ENCODE data around the gene KIRREL3. TPM values are rescaled to one million over a fixed set of nuclear protein-coding genes. Genes with fewer than 3 reads are reported as not detected.

The KIRREL3 gene
- total and polyA plus RNA-seq, 2 experiments from 2014 or later, result 16.1 to 35.6 TPM

GRCh38 chr11:126602993-126603392 lies 397.6 kb downstream of the KIRREL3 start:
- Histone ChIP-seq H3K9ac (no peak overlapping the region), H3K4me3 (no peak overlapping the region), H3K79me2 (ENCODE audit: insufficient read depth) (no peaks in the 10 kb centered on the region), H3K4me2 (ENCODE audit: unreplicated experiment) (no peak overlapping the region), H3K9me3 (ENCODE audit: low read depth) (no peaks in the 10 kb centered on the region), H3K36me3 (ENCODE audit: low read depth) (no peaks in the 10 kb centered on the region), H2AFZ (no peak overlapping the region), H3K27ac (no peak overlapping the region), H3F3A (ENCODE audit: insufficient read depth) (no peaks in the 10 kb centered on the region), H3K9me2 (ENCODE audit: insufficient read depth) (no peaks in the 10 kb centered on the region), H4K20me1 (ENCODE audit: insufficient read depth) (no peaks in the 10 kb centered on the region), H3K27me3 (replicated peaks; ENCODE audit: insufficient read depth) (no peaks in the 10 kb centered on the region), H3K4me1 (ENCODE audit: insufficient read depth) (0 out of 2 replicates have a peak, but pooled peaks cover 4% of the 10 kb centered on the region)
- no peak for TF ChIP-seq EZH2 (IDR thresholded peaks at IDR 0.05; ENCODE audit: insufficient read depth, poor library complexity, severe bottlenecking)
- no peak for TF ChIP-seq EZH2phosphoT487 (IDR thresholded peaks at IDR 0.05; ENCODE audit: insufficient read depth, low read depth)
- in situ Hi-C loops (cut with MboI), result loop anchor here (10.0 to 25.0 kb wide), 2 partner anchors 472 to 734 kb away; no protein-coding TSS in a partner anchor
- WGBS, 2 experiments (ENCODE audit: low coverage in 1 of 2, low lambda C conversion rate in 2 of 2, missing lambda C conversion rate in 2 of 2), result 59 to 65% methylated on average over 6 of the region's 6 CpGs
- DNase-seq, result no peak

- no peak for DNase-seq
- H3F3A ChIP-seq (ENCODE audit: insufficient read depth), result no peaks in the 10 kb centered on the region
- in situ Hi-C loops (cut with MboI), result loop anchor here (10.0 to 25.0 kb wide), 2 partner anchors 472 to 735 kb away; no protein-coding TSS in a partner anchor
- no peaks in the 10 kb centered on the region for H3K9me2 ChIP-seq (ENCODE audit: insufficient read depth)
- H3K36me3 ChIP-seq (ENCODE audit: low read depth), result no peaks in the 10 kb centered on the region
- no peak overlapping the region for H3K4me2 ChIP-seq (ENCODE audit: unreplicated experiment)
- H3K27ac ChIP-seq, result no peak overlapping the region
- H3K9me3 ChIP-seq (ENCODE audit: low read depth), result no peaks in the 10 kb centered on the region
- no peak for TF ChIP-seq EZH2phosphoT487 (IDR thresholded peaks at IDR 0.05; ENCODE audit: insufficient read depth, low read depth)
- TF ChIP-seq EZH2 (IDR thresholded peaks at IDR 0.05; ENCODE audit: insufficient read depth, poor library complexity, severe bottlenecking), result no peak
- no peaks in the 10 kb centered on the region for H3K79me2 ChIP-seq (ENCODE audit: insufficient read depth)
- H4K20me1 ChIP-seq (ENCODE audit: insufficient read depth), result no peaks in the 10 kb centered on the region
- no peak overlapping the region for H2AFZ ChIP-seq
- no peak overlapping the region for H3K4me3 ChIP-seq
- WGBS, 2 experiments (ENCODE audit: low coverage in 1 of 2, low lambda C conversion rate in 2 of 2, missing lambda C conversion rate in 2 of 2), result 90 to 91% methylated on average over 12 of the region's 12 CpGs
- H3K4me1 ChIP-seq (ENCODE audit: insufficient read depth), result 0 out of 2 replicates have a peak, but pooled peaks cover 4% of the 10 kb centered on the region
- no peak overlapping the region for H3K9ac ChIP-seq
- no peaks in the 10 kb centered on the region for H3K27me3 ChIP-seq (replicated peaks; ENCODE audit: insufficient read depth)
Observed at GRCh38 chr11:126602349-126602940, 398.1 kb downstream of the KIRREL3 start.

- in situ Hi-C loops (cut with MboI), result loop anchor here (10.0 to 25.0 kb wide), 2 partner anchors 473 to 736 kb away; no protein-coding TSS in a partner anchor
Observed at GRCh38 chr11:126601550-126602215, 398.9 kb downstream of the KIRREL3 start.

GRCh38 chr11:126601136-126601535 lies 399.4 kb downstream of the KIRREL3 start:
- Histone ChIP-seq H3K4me1 (ENCODE audit: insufficient read depth) (no peaks in the 10 kb centered on the region), H3K27ac (no peak overlapping the region), H2AFZ (no peak overlapping the region), H3K9me2 (ENCODE audit: insufficient read depth) (no peaks in the 10 kb centered on the region), H3K27me3 (replicated peaks; ENCODE audit: insufficient read depth) (no peaks in the 10 kb centered on the region), H3K36me3 (ENCODE audit: low read depth) (no peaks in the 10 kb centered on the region), H3K4me2 (ENCODE audit: unreplicated experiment) (no peak overlapping the region), H3K4me3 (no peak overlapping the region), H3K79me2 (ENCODE audit: insufficient read depth) (no peaks in the 10 kb centered on the region), H4K20me1 (ENCODE audit: insufficient read depth) (no peaks in the 10 kb centered on the region), H3K9ac (no peak overlapping the region), H3K9me3 (ENCODE audit: low read depth) (no peaks in the 10 kb centered on the region), H3F3A (ENCODE audit: insufficient read depth) (no peaks in the 10 kb centered on the region)
- no peak for TF ChIP-seq EZH2 (IDR thresholded peaks at IDR 0.05; ENCODE audit: insufficient read depth, poor library complexity, severe bottlenecking)
- TF ChIP-seq EZH2phosphoT487 (IDR thresholded peaks at IDR 0.05; ENCODE audit: insufficient read depth, low read depth), result no peak
- in situ Hi-C loops (cut with MboI), result loop anchor here (10.0 to 25.0 kb wide), 2 partner anchors 474 to 736 kb away; no protein-coding TSS in a partner anchor
- WGBS, 2 experiments (ENCODE audit: low coverage in 1 of 2, low lambda C conversion rate in 2 of 2, missing lambda C conversion rate in 2 of 2), result 76 to 81% methylated on average over 5 of the region's 5 CpGs
- DNase-seq, result no peak

More at GRCh38 chr11:126601550-126602215, 398.9 kb downstream of the KIRREL3 start:
- Histone ChIP-seq H3K4me2 (ENCODE audit: unreplicated experiment) (no peak overlapping the region), H4K20me1 (ENCODE audit: insufficient read depth) (no peaks in the 10 kb centered on the region), H3K4me1 (ENCODE audit: insufficient read depth) (no peaks in the 10 kb centered on the region), H3K9ac (no peak overlapping the region), H3K4me3 (no peak overlapping the region), H3F3A (ENCODE audit: insufficient read depth) (no peaks in the 10 kb centered on the region), H3K36me3 (ENCODE audit: low read depth) (no peaks in the 10 kb centered on the region), H3K9me3 (ENCODE audit: low read depth) (no peaks in the 10 kb centered on the region), H3K79me2 (ENCODE audit: insufficient read depth) (no peaks in the 10 kb centered on the region), H3K27me3 (replicated peaks; ENCODE audit: insufficient read depth) (no peaks in the 10 kb centered on the region), H3K9me2 (ENCODE audit: insufficient read depth) (no peaks in the 10 kb centered on the region), H3K27ac (no peak overlapping the region), H2AFZ (no peak overlapping the region)
- no peak for DNase-seq
- TF ChIP-seq EZH2phosphoT487 (IDR thresholded peaks at IDR 0.05; ENCODE audit: insufficient read depth, low read depth), result no peak
- no peak for TF ChIP-seq EZH2 (IDR thresholded peaks at IDR 0.05; ENCODE audit: insufficient read depth, poor library complexity, severe bottlenecking)
- 85 to 91% methylated on average over 20 to 22 of the region's 22 CpGs for WGBS, 2 experiments (ENCODE audit: low coverage in 1 of 2, low lambda C conversion rate in 2 of 2, missing lambda C conversion rate in 2 of 2)
